ENCODE results near the gene PLA2G4A.

PLA2G4A gene

GRCh38 chr1:187006896-187007295 is 178.1 kb downstream of the PLA2G4A start:
- H2AFZ ChIP-seq (ENCODE audit: low read length): no peak overlapping the region
- no peak overlapping the region for H3K9ac ChIP-seq (ENCODE audit: low read length)
- H3K36me3 ChIP-seq (ENCODE audit: insufficient read depth, low read length): no peaks in the 10 kb centered on the region
- no peaks in the 10 kb centered on the region for H3K79me2 ChIP-seq (ENCODE audit: insufficient read depth, low read length)
- H3K4me1 ChIP-seq (ENCODE audit: insufficient read depth, low read length, severe bottlenecking): no peaks in the 10 kb centered on the region
- no peaks in the 10 kb centered on the region for H3K27me3 ChIP-seq (ENCODE audit: insufficient read depth, low read length)
- no peak overlapping the region for H3K27ac ChIP-seq (ENCODE audit: low read depth, low read length, poor library complexity, severe bottlenecking)
- no peak overlapping the region for H3K4me2 ChIP-seq (ENCODE audit: low read length)
- TF ChIP-seq CTCF (IDR thresholded peaks at IDR 0.05; ENCODE audit: low read length): no peak
- H3K4me3 ChIP-seq (ENCODE audit: low read depth, low read length, poor library complexity, severe bottlenecking): no peak overlapping the region
- H3K9me2 ChIP-seq (ENCODE audit: low read depth, low read length): no peaks in the 10 kb centered on the region
- 0 out of 2 replicates have a peak, but pooled peaks cover 2% of the 10 kb centered on the region for H3K9me3 ChIP-seq (ENCODE audit: low read length)
- H4K20me1 ChIP-seq (ENCODE audit: insufficient read depth, low read length): no peaks in the 10 kb centered on the region
- no peaks in the 10 kb centered on the region for H3F3A ChIP-seq (ENCODE audit: insufficient read depth, low read length)

GRCh38 chr1:187009320-187009719 is 180.6 kb downstream of the PLA2G4A start:
- Histone ChIP-seq H3K4me1 (ENCODE audit: insufficient read depth, low read length, severe bottlenecking) (no peaks in the 10 kb centered on the region), H2AFZ (ENCODE audit: low read length) (no peak overlapping the region), H3K27me3 (ENCODE audit: insufficient read depth, low read length) (no peaks in the 10 kb centered on the region), H3K9me3 (ENCODE audit: low read length) (0 out of 2 replicates have a peak, but pooled peaks cover 2% of the 10 kb centered on the region), H4K20me1 (ENCODE audit: insufficient read depth, low read length) (no peaks in the 10 kb centered on the region), H3K36me3 (ENCODE audit: insufficient read depth, low read length) (no peaks in the 10 kb centered on the region), H3K79me2 (ENCODE audit: insufficient read depth, low read length) (no peaks in the 10 kb centered on the region), H3K9me2 (ENCODE audit: low read depth, low read length) (no peaks in the 10 kb centered on the region), H3K4me2 (ENCODE audit: low read length) (no peak overlapping the region), H3K4me3 (ENCODE audit: low read depth, low read length, poor library complexity, severe bottlenecking) (no peak overlapping the region), H3K9ac (ENCODE audit: low read length) (no peak overlapping the region), H3F3A (ENCODE audit: insufficient read depth, low read length) (no peaks in the 10 kb centered on the region), H3K27ac (ENCODE audit: low read depth, low read length, poor library complexity, severe bottlenecking) (no peak overlapping the region)
- TF ChIP-seq EZH2 (IDR thresholded peaks at IDR 0.05; ENCODE audit: borderline replicate concordance, low read length): no peak
- TF ChIP-seq CTCF (IDR thresholded peaks at IDR 0.05; ENCODE audit: low read length): no peak

GRCh38 chr1:187010571-187011309 is 182.0 kb downstream of the PLA2G4A start:
- no peak overlapping the region for H3K4me3 ChIP-seq (ENCODE audit: low read depth, low read length, poor library complexity, severe bottlenecking)
- H3K4me1 ChIP-seq (ENCODE audit: insufficient read depth, low read length, severe bottlenecking): no peaks in the 10 kb centered on the region
- no peak overlapping the region for H3K27ac ChIP-seq (ENCODE audit: low read depth, low read length, poor library complexity, severe bottlenecking)
- TF ChIP-seq CTCF (IDR thresholded peaks at IDR 0.05; ENCODE audit: low read length) (no peak), EZH2 (IDR thresholded peaks at IDR 0.05; ENCODE audit: borderline replicate concordance, low read length) (no peak)
- no peaks in the 10 kb centered on the region for H3K36me3 ChIP-seq (ENCODE audit: insufficient read depth, low read length)
- no peak overlapping the region for H3K4me2 ChIP-seq (ENCODE audit: low read length)
- H3F3A ChIP-seq (ENCODE audit: insufficient read depth, low read length): no peaks in the 10 kb centered on the region
- H3K9ac ChIP-seq (ENCODE audit: low read length): no peak overlapping the region
- no peaks in the 10 kb centered on the region for H3K27me3 ChIP-seq (ENCODE audit: insufficient read depth, low read length)
- H4K20me1 ChIP-seq (ENCODE audit: insufficient read depth, low read length): no peaks in the 10 kb centered on the region
- 0 out of 2 replicates have a peak, but pooled peaks cover 2% of the 10 kb centered on the region for H3K9me3 ChIP-seq (ENCODE audit: low read length)
- no peak overlapping the region for H2AFZ ChIP-seq (ENCODE audit: low read length)
- no peaks in the 10 kb centered on the region for H3K9me2 ChIP-seq (ENCODE audit: low read depth, low read length)
- H3K79me2 ChIP-seq (ENCODE audit: insufficient read depth, low read length): no peaks in the 10 kb centered on the region

Measured in OCI-LY1 (cell line).